SK-N-SH treated with all-trans-retinoic acid at 6 μM for 48 hours (cell line): Measurements from ENCODE around the gene PFDN2.

Source experiments
- ARNTL ChIP-seq: fragments of 450-650 bp; formaldehyde crosslinking; IDR thresholded peaks from 2 replicates; pipeline ENCODE4 v1.5.0; 2020; ENCODE audit warnings: low read depth, mild to moderate bottlenecking, moderate library complexity, borderline replicate concordance
- CREB5 ChIP-seq: fragments of 250-450 bp; sonication (Bioruptor Pico); IDR thresholded peaks from 2 replicates; pipeline ENCODE4 v1.5.1; 2020; ENCODE audit warnings: low read depth, mild to moderate bottlenecking, moderate library complexity
- GLIS3 ChIP-seq: fragments of 250-450 bp; sonication (Bioruptor Pico); IDR thresholded peaks from 2 replicates; pipeline ENCODE4 v1.5.0; 2020; ENCODE audit warnings: mild to moderate bottlenecking, moderate library complexity
- PATZ1 ChIP-seq: fragments of 250-450 bp; sonication (Bioruptor Pico); IDR thresholded peaks from 2 replicates; pipeline ENCODE4 v1.8.0; 2020; ENCODE audit warnings: mild to moderate bottlenecking, moderate library complexity, borderline replicate concordance
- ZFP30 ChIP-seq: fragments of 450-650 bp; formaldehyde crosslinking; IDR thresholded peaks from 2 replicates; pipeline ENCODE4 v1.5.0; 2022; ENCODE audit warnings: mild to moderate bottlenecking, moderate library complexity
- ZNF565 ChIP-seq: fragments of 450-650 bp; formaldehyde crosslinking; conservative IDR thresholded peaks from 2 replicates; pipeline ENCODE4 v1.5.0; 2020; ENCODE audit warnings: low read depth, mild to moderate bottlenecking, moderate library complexity
- ZNF70 ChIP-seq: fragments of 450-650 bp; formaldehyde crosslinking; IDR thresholded peaks from 2 replicates; pipeline ENCODE4 v1.5.0; 2020; ENCODE audit warnings: mild to moderate bottlenecking, moderate library complexity

GRCh38 chr1:161106431-161106830 is 11.4 kb downstream of the PFDN2 start:
- no peak for TF ChIP-seq CREB5 (CRISPR knock-in tag)
- no peak for TF ChIP-seq ARNTL (CRISPR knock-in tag)
- TF ChIP-seq PATZ1 (CRISPR knock-in tag) = no peak
- no peak for TF ChIP-seq ZFP30 (CRISPR knock-in tag)
- TF ChIP-seq GLIS3 (CRISPR knock-in tag) = no peak
- TF ChIP-seq ZNF70 (CRISPR knock-in tag) = no peak
- TF ChIP-seq ZNF565 (CRISPR knock-in tag) = no peak
